Measurements from ENCODE around the gene ADGRB3.
A peak's percentile ranks its signal among the peaks of the same experiment; 100 is the strongest.
"Not testable (repeated sequence)": the region's sequence is repeated elsewhere in the genome, so short reads cannot be mapped to it uniquely, and the experiment has no call there.

The ADGRB3 gene

DNA sequence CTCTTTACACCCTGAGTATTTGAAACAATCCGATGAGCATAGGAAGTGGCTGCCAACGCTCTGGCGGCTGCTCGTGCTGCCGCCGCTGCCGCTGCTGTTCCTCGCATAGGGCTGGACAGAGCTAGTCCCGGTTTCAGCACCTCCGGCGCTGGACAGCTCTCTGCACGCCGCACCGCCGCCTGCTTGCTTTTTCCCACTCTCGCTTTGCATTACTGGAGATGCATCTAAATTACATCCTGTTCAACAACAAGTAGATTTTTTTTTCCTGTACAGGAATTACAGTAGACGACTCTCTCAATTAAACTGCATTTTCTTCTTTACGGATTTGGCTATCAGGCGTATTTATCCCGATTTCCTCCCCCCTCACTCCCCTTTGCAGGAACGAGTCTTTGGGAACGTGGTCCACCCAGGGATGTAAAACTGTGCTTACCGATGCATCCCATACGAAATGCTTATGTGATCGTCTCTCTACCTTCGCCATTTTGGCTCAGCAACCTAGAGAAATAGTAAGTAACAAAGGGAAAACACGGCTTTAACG lies 597.9 kb downstream of the ADGRB3 start:
- DNase-seq, result peak; percentile 77
- in situ Hi-C loops (cut with MboI; ENCODE audit: low pct_unique_long_range_greater_than_20kb, low sequenced_read_pairs), result no loop called here

- in situ Hi-C loops (cut with MboI; ENCODE audit: low pct_unique_long_range_greater_than_20kb, low sequenced_read_pairs), result no loop called here
- DNase-seq, result no peak
Observed at GRCh38 chr6:69238067-69238466, 603.0 kb downstream of the ADGRB3 start.

GRCh38 chr6:69246983-69247382 lies 611.9 kb downstream of the ADGRB3 start:
- in situ Hi-C loops (cut with MboI; ENCODE audit: low pct_unique_long_range_greater_than_20kb, low sequenced_read_pairs), result no loop called here
- no peak for DNase-seq

- DNase-seq, result no peak
- in situ Hi-C loops (cut with MboI; ENCODE audit: low pct_unique_long_range_greater_than_20kb, low sequenced_read_pairs), result no loop called here
Observed at GRCh38 chr6:69261010-69261409, 625.9 kb downstream of the ADGRB3 start.

GRCh38 chr6:69263297-69263696 lies 628.2 kb downstream of the ADGRB3 start:
- in situ Hi-C loops (cut with MboI; ENCODE audit: low pct_unique_long_range_greater_than_20kb, low sequenced_read_pairs), result no loop called here
- DNase-seq, result no peak

GRCh38 chr6:69265090-69265489 lies 630.0 kb downstream of the ADGRB3 start:
- DNase-seq, result no peak
- in situ Hi-C loops (cut with MboI; ENCODE audit: low pct_unique_long_range_greater_than_20kb, low sequenced_read_pairs), result no loop called here

- in situ Hi-C loops (cut with MboI; ENCODE audit: low pct_unique_long_range_greater_than_20kb, low sequenced_read_pairs), result no loop called here
- no peak for DNase-seq
Observed at GRCh38 chr6:69265706-69266105, 630.6 kb downstream of the ADGRB3 start.

GRCh38 chr6:69276204-69276603 lies 641.1 kb downstream of the ADGRB3 start:
- no peak for DNase-seq
- in situ Hi-C loops (cut with MboI; ENCODE audit: low pct_unique_long_range_greater_than_20kb, low sequenced_read_pairs), result no loop called here

DNA sequence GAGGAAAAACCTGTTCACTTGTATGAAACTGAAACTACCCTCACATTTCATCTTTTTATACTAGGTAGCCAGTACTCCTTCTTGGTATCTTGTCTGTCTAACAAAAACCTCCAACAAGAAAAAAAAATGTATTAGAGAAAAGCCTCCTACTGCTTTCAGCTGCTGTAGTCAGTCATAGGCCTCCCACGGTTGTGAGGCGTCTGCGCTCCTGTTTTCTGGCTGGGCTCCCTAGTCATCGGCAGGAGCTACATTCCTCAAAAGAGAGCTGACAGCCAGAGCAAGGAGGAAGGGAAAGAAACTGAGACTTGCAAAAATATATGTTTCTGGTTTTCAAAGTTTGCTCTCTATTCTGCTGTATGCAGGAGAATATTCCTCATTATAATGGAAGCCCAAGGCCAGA lies 644.7 kb downstream of the ADGRB3 start:
- DNase-seq, result no peak
- in situ Hi-C loops (cut with MboI; ENCODE audit: low pct_unique_long_range_greater_than_20kb, low sequenced_read_pairs), result no loop called here

- in situ Hi-C loops (cut with MboI; ENCODE audit: low pct_unique_long_range_greater_than_20kb, low sequenced_read_pairs), result no loop called here
- no peak for DNase-seq
Observed at GRCh38 chr6:69280858-69281257, 645.8 kb downstream of the ADGRB3 start.

DNA sequence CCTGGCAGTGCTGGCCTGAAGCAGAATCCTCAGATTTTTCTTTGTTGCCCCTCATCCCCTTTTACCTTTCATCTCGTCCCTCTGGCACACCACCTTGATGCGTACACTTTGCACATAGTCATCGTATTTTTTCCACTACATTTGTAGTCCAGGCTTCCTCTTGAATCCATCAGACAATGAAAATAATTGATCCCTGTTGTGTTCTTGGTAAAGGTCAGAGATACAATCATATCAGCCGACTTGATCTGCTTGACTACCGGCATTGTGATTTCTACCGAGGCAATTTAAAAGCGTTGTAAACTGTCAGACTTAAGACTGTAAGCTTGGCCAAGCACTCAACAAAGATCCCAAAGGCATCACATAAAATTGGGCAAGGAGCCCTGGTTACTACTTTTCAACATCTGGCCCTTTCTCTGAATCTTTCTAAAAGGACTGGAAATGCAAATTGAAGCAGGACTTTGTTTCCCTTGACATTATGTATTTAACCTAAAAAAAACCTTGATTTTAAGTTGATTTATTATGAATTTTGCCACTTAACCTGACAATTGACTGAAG lies 649.2 kb downstream of the ADGRB3 start:
- in situ Hi-C loops (cut with MboI; ENCODE audit: low pct_unique_long_range_greater_than_20kb, low sequenced_read_pairs), result no loop called here
- no peak for DNase-seq

DNA sequence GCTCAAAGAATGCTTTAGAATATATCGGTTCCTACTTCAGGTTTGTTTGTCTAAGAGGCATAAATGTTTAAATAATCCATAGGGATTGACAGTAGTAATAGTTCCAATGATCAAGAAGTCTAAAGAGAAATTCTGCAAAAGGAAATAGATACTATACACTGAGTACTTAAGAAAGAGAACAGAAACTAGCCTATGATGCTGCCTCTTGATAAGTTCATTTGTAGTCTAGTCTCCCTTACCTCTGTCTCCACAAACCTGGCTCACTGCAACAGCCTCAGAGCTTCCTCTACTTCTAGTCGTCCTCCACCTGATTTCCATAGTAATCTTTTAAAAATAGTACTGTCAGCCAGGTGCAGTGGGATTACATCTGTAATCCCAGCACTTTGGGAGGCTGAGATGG lies 650.0 kb downstream of the ADGRB3 start:
- in situ Hi-C loops (cut with MboI; ENCODE audit: low pct_unique_long_range_greater_than_20kb, low sequenced_read_pairs), result no loop called here
- no peak for DNase-seq

DNA sequence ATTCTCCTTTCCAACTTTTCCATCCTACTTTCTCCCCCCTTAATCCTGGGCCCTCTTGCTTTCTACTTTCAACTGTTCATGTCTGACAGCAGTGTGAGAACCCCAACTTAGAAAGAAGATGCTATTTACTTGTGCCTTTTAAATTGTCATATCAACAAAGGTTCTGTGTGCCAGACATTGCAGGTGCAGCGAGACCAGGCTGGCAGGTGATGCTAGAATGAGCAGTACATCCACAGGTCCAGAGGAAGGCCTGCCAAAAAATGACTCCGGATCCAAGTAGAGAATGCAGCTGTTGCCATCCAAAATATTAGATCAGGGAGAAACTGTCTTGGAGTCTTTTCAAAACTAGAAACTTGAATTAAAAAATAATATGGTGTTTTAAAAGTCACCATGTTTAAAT lies 651.2 kb downstream of the ADGRB3 start:
- DNase-seq, result no peak

GRCh38 chr6:69288198-69288597 lies 653.1 kb downstream of the ADGRB3 start:
- DNase-seq; in situ Hi-C loops (cut with MboI; ENCODE audit: low pct_unique_long_range_greater_than_20kb, low sequenced_read_pairs): not testable (repeated sequence)

More for the DNA sequence above, 651.2 kb downstream of the ADGRB3 start:
- in situ Hi-C loops (cut with MboI; ENCODE audit: low pct_unique_long_range_greater_than_20kb, low sequenced_read_pairs), result no loop called here

- in situ Hi-C loops (cut with MboI; ENCODE audit: low pct_unique_long_range_greater_than_20kb, low sequenced_read_pairs), result no loop called here
Observed at GRCh38 chr6:69289689-69290495, 654.8 kb downstream of the ADGRB3 start.

GRCh38 chr6:69293471-69293870 lies 658.4 kb downstream of the ADGRB3 start:
- no peak for DNase-seq
- in situ Hi-C loops (cut with MboI; ENCODE audit: low pct_unique_long_range_greater_than_20kb, low sequenced_read_pairs), result no loop called here

More at GRCh38 chr6:69289689-69290495, 654.8 kb downstream of the ADGRB3 start:
- DNase-seq, result peak; percentile 77

DNA sequence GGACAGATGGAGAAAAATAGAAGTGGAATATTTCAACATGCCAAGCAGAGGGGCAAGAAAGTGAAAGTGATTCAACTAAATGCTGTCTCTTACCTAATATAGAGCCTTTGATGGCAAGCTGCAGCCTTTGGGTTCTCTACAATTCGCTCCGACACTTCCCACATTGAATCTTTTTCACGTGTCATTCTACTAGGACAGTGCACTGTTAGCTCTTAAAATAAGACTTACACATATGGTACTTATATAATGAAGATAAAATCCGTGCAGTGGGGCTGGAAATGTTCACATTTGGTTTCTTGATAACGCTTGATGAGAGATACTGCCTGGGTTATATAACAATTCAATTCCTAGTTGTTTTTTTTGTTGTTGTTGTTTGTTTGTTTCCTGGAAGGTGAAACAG lies 659.3 kb downstream of the ADGRB3 start:
- in situ Hi-C loops (cut with MboI; ENCODE audit: low pct_unique_long_range_greater_than_20kb, low sequenced_read_pairs), result no loop called here
- DNase-seq, result peak; percentile 18

DNA sequence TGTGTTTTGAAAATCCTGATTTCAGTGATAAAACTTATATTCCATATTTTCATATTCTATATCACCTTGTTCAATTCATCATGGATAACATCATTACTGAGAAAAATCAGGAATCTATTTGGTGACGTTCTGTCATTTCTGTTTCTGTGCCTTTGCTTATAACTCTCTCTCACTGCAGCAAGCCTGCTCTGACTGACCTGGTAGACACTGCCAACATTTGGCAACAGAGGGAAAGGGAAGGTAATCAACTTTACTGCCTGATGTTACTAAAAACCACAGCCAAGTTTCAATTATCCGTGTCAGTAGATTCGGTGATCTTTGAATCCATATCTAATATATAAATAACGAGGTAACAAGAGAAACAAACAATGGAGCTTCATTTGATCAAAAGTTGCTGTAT lies 659.8 kb downstream of the ADGRB3 start:
- in situ Hi-C loops (cut with MboI; ENCODE audit: low pct_unique_long_range_greater_than_20kb, low sequenced_read_pairs), result no loop called here
- DNase-seq, result no peak

GRCh38 chr6:69303382-69303781 lies 668.3 kb downstream of the ADGRB3 start:
- in situ Hi-C loops (cut with MboI; ENCODE audit: low pct_unique_long_range_greater_than_20kb, low sequenced_read_pairs), result no loop called here
- DNase-seq, result no peak

DNA sequence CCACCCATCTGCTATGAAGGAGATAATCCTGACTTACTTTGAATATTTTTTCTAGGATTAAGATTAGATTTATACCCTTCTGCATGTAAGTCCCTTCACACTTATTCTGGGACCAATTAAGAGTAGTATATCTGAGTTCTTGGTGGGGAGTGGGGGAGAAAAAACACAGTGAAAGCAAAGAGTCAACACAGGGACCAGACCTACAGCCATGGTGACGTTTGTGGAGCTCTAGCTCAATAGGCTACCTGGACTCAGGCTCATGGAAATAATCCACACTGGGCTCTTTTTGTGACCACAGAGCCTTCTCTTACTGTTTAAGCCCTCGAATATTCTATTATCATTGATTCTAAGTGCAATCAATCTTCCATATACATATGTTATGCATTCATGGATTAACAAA lies 670.4 kb downstream of the ADGRB3 start:
- DNase-seq, result no peak
- in situ Hi-C loops (cut with MboI; ENCODE audit: low pct_unique_long_range_greater_than_20kb, low sequenced_read_pairs), result no loop called here

- in situ Hi-C loops (cut with MboI; ENCODE audit: low pct_unique_long_range_greater_than_20kb, low sequenced_read_pairs), result no loop called here
- DNase-seq, result no peak
Observed at GRCh38 chr6:69308584-69308983, 673.5 kb downstream of the ADGRB3 start.
